Islet of Langerhans (tissue), 1 donor: Measurements from ENCODE around the gene KCNF1.

ENCODE experiments used
- FAIRE-seq: peaks from one replicate; lab custom pipeline; 2011; peaks lifted over from hg19 to GRCh38; lab: Jason Lieb, UNC

Gene KCNF1

DNA sequence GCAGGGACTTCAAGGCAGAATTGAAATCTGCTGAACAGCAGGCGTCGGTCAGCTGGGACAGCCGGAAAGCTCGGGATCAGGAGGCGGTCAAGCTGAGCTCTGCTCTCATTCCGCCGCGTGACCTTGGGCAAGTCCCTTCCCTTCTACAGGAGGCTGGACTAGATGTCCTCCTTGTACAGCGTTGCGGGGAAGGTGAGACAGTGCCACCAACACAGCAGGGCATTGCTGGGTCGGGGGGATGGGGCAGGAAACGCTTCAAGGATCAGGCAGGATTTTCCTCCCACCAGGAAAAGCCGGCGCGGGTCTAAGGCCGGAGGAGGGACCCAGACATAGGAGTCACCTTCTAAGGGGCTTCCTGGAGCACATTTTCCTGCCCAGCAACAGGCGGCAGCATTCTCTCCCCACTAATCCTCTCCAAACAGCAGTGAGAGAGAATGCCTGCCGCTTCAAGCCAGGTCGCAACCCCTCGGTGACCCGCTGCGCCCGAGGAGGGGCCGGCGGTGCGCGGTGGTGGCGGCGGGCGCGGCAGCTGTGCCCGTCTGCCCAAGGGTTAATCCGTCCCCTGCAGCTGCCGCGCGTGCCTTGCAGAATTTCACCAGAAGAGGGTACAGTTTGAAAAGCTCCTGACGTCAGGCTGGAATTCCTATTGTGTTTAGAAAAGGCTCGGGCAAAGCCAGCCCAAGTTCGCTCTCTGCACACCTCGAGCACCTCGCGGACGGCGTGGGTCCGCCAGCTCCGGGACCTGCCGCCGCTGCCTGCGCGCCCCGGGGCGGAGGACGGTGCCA, at the start of gene KCNF1:
TSS of gene KCNF1 (plus strand) at position 644 of the 785 bp plus-strand sequence. CDS start 493 bp downstream, outside the sequence.
- FAIRE-seq: no peak

- no peak for FAIRE-seq
These were observed 49.4 kb upstream of the KCNF1 start for GRCh38 chr2:10862330-10862729.

DNA sequence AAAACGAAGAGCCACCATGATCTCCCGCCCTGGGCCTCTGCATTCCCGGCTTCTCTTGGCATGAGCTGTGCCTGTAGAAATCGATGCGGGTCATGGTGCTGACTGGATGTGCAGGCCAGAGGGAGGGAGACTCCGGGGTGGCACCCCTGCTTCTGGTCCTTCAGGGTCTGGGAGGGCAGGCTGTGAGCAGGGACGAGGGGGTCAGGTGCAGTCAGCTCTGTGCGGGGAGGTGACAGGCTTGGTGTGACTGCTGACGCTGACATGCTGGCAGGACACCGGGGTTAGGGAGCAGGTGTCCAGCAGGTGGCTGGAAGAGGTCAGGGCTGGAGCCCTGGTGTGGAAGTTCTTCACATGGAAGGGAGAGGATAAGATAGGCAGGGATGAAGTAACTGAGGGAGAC, 48.7 kb upstream of the KCNF1 start:
- no peak for FAIRE-seq

DNA sequence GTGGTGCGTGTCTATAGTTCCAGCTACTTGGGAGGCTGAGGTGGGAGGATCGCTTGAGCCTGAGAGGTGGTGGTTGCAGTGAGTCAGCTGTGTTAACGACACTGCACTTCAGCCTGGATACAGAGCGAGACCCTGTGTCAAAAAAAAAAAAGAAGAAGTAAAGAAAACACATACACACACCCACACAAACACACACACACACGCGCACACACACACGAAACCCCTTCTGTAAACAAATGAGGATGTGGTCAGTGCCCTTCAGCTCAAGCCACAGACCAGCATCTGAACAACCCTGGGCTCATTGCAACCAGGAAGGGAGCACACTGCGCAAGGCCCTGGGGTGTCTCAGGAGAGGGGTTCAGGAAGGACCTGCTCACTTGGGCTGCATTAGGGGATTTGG, 47.9 kb upstream of the KCNF1 start:
- no peak for FAIRE-seq

- FAIRE-seq: no peak
These were observed 47.5 kb upstream of the KCNF1 start for GRCh38 chr2:10864251-10864650.

- no peak for FAIRE-seq
These were observed 46.7 kb upstream of the KCNF1 start for GRCh38 chr2:10864861-10865636.

DNA sequence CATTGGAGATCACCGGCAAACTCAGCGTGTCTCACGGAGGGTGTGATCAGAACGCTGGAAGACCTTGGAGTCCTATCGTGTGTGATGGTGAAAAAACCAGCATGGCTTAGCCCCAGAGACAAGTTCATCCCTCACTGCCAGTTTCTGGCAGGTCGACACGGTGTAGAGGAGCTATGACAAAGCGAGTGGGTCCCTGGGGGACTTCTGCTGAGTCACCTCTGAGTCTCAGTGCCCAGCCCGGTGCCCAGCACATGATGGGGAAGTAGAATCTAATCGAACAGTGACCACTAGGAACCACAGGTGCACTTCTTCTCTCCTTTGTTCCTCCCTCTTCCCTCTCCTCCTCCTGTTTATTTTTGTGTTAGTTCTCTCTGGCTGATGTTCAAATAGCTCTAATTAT, 45.9 kb upstream of the KCNF1 start:
- FAIRE-seq: no peak

DNA sequence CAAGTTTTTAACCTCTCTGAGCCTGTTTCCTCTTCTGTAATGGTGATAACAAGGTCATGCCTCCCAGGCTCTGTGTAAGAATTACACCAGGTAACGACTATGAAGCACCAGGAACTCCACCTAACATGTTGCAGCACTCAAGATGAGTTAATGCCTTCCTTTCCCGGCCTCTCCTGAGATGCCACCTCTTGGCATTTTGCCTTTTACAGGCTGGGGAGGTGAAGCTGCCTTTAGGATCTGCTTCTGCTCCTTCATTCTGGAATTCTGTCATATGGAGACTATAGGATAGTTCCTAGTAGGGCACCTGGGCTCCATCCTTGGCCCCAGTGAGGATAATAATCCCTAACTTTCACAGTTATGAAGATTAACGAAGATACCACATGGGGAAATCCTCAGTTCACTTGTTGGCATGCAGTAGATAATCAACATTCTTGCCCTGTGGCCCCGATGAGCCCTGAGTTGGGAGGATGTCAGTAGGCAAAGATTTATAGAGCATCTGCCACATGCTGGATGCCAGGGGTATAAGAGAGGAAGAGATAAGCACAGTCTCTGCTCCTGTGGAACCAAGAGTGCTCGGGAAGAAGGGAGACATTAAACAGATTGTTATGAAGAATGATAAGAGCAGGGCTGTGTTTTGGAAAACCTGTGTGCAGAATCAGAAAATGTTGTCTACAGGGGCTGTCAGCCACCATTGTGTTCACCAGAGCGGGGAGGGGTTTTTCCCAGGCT, 43.9 kb upstream of the KCNF1 start:
- FAIRE-seq: no peak

- no peak for FAIRE-seq
These were observed 43.0 kb upstream of the KCNF1 start for GRCh38 chr2:10868465-10869314.

DNA sequence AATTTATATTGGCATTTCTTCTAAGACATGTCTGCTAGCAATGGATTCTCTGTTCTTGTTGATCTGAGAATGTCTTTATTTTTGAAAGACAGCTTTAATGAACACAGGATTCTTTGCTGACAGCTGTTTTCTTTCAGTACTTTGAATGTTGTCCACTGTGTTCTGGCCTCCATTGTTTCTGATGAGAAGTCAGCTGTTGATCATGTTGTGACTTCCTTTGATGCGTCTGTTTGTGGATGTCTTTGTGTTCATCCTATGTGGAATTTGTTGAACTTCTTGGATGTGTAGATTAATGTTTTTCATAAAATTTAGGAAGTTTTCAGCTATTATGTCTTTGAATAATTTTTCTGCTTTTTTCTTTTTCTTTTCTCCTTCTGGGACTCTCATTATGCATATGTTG, 39.8 kb upstream of the KCNF1 start:
- no peak for FAIRE-seq

DNA sequence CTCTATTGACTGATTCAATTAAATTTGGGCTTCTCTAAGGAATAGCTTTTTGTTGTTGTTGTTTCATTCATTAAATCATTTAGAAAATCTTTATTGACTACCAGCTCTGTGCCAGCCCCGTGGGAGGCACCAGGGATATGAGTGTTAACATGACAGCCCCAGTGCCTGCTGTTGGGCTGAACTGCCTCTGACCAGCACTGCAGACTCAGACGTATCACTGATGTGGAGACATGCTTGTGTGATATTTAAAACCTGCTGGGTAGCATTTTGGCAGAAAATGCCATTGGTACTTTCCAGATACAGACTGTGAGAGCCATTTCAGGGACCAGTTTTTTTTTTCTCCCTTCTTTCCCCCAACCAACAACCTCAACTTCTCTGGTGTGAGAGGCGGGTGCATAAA, 38.6 kb upstream of the KCNF1 start:
- FAIRE-seq: no peak

DNA sequence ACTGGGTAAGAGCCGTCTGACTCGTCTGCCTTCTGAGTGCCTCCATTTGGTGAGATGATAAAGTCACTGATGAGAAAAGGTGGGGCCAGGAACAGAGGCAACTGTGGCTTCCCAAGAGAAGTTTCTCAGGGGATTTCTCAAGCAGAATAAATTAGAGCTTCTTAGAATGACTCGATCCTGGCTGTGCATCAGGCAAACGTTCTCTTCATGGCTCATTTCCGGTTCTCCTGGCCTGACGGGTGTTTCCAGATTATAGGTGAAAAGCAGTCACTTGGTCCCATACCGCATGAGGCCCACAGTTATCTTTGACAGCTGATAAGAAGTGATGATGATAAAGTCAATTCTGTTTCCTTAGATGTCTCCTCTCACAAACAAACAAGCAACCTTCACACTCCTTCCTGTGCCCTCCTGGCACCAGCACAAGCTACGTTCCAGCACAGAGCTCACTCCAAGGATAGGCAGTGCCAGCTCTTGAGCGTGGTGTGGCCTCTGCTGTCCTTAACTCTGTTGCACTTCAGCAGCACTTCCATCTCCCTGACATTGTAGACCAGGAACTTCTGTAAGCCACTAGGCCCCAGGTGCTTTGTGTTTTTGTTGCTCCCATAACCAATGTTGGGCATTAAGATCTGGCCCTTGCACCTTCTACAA, 37.8 kb upstream of the KCNF1 start:
- FAIRE-seq: no peak

- FAIRE-seq: no peak
These were observed 36.6 kb upstream of the KCNF1 start for GRCh38 chr2:10875126-10875525.

DNA sequence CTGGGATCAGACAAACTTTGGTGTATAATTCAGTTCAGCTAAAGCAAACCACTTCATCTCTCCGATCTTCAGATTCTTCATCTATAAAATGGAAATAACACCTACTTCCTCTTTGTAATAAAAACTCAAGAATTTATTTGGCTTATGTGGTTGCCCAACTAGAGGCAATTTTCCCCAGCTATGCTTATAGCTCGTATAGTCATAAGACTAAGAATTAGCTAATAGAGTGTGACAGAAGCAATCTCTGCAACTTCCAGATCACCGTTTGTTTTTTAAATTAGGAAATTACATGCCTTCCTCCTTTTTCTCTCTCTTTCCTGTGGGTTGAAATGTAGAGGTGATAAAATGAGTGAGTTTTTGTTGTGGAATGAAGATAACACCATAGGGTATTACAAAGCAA, 35.3 kb upstream of the KCNF1 start:
- no peak for FAIRE-seq

- FAIRE-seq: no peak
These were observed 34.8 kb upstream of the KCNF1 start for GRCh38 chr2:10876963-10877362.

GRCh38 chr2:10877651-10878111, 34.1 kb upstream of the KCNF1 start:
- FAIRE-seq: no peak

DNA sequence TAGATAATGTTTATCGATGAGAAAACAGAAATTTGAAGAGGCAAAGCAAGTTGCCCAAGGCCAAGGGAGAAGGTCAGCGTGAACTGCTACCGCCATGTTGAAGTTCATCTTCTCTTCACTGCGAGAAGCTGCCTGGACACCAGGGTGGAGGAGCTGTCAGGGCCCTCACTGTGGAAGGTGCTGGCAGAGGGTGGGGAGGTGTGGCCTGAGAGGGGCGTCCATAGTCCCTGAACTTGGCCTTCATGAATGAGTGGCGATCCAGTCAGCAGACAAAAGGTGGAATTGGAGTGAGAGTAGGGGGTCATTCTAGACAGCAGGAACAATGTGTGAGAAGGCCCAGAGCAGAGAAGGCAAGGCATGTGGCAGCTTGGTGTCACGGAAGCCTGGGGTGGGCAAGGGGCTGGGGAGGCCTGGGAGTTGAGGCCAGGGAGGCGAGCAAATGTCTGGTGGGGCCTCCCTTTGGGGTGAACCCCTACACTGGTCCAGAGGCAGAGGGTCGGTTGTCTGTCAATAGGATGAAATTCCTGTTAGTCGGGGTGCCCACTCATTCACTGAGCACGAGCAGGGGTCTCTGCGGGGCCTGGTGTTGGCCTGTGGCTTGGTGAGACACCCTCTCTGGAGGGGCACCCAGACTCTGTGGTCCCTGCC, 33.3 kb upstream of the KCNF1 start:
- FAIRE-seq: no peak

DNA sequence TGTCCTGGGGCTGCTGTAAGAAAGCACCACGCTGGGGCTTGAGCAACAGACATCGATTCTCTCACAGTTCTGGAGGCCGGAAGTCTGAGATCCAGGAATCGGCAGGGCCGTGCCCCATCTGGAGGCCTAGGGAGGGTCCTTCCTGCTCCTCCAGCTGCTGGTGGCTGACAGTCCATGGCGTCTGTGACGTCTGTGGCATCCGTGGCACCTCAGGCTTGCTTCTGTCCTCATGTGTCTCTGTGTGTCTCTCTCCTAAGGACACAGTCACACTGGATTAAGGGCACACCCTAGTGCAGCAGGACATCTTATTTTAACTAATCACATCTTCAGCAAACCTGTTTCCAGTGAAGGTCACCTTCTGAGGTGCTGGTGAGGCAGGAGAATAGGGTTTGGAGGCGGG, 32.6 kb upstream of the KCNF1 start:
- FAIRE-seq: no peak

DNA sequence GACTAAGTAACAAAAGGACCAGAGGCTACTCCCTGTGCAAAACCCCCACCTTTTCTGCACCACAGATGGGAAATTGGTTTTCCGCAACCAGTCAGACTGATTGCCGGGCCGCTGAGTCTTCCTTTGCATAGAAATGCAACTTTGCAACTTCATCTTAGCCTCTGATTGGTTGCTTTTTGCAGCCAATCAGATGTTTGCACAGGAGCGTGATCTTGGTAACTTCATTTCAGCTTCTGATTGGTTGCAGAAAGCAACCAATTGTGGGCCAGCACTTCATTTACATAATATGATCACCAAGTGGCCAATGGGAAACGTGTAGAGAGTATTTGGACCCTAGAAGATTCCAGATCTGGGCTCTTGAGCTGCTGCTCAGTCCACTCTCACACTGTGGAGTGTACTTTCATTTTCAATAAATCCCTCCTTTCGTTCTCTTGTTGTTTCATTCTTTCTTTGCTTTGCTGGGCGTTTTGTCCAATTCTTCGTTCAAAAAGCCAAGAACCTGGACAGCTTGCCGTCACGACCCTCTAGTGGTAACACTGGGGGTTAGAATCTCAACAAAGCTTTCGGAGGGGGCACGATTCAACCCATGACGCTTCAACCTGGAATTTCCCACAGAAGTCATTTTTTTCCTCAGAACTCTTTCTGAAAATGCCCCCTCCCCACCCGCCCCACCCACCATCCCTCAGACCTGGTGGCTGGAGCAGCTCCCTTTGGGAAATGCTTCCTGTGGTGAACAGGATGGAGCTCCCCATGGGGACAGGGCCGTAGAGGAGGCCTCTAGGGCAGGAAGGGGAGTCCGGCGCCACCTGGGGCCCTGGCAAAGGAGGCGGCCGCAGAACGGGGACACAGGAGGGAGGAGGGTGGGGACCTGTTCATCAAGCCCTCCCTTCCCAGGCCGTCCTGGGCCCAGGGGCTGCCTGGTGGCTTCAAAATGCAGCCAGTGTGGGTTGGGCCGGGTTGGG, 31.8 kb upstream of the KCNF1 start:
- no peak for FAIRE-seq
